SK-N-SH treated with all-trans-retinoic acid at 6 μM for 48 hours (cell line): ENCODE results near the gene PGGHG.
A peak's percentile ranks its signal among the peaks of the same experiment; 100 is the strongest.
"Not testable (repeated sequence)": the region's sequence is repeated elsewhere in the genome, so short reads cannot be mapped to it uniquely, and the experiment has no call there.

Experiments used
- ATAC-seq: fragments of 200-7000 bp; cut with Tn5 transposase; 3 replicates; pipeline ENCODE4 v1.9.1; 2020; ENCODE audit warnings: mild to moderate bottlenecking, moderate library complexity
- ARNTL ChIP-seq: fragments of 450-650 bp; formaldehyde crosslinking; IDR thresholded peaks from 2 replicates; pipeline ENCODE4 v1.5.0; 2020; ENCODE audit warnings: low read depth, mild to moderate bottlenecking, moderate library complexity, borderline replicate concordance
- BACH2 ChIP-seq: fragments of 250-450 bp; sonication (Bioruptor Pico); IDR thresholded peaks from 2 replicates; pipeline ENCODE4 v1.9.0; 2021; ENCODE audit warnings: mild to moderate bottlenecking, borderline replicate concordance
- CREB5 ChIP-seq: fragments of 250-450 bp; sonication (Bioruptor Pico); IDR thresholded peaks from 2 replicates; pipeline ENCODE4 v1.5.1; 2020; ENCODE audit warnings: low read depth, mild to moderate bottlenecking, moderate library complexity
- CSDC2 ChIP-seq: fragments of 250-450 bp; sonication (Bioruptor Pico); IDR thresholded peaks from 2 replicates; pipeline ENCODE4 v1.5.0; 2020; ENCODE audit warnings: mild to moderate bottlenecking, moderate library complexity
- ESRRG ChIP-seq: fragments of 250-450 bp; sonication (Bioruptor Pico); IDR thresholded peaks from 2 replicates; pipeline ENCODE4 v1.6.1; 2021; ENCODE audit warnings: mild to moderate bottlenecking
- GLIS3 ChIP-seq: fragments of 250-450 bp; sonication (Bioruptor Pico); IDR thresholded peaks from 2 replicates; pipeline ENCODE4 v1.5.0; 2020; ENCODE audit warnings: mild to moderate bottlenecking, moderate library complexity
- ISL1 ChIP-seq: fragments of 250-450 bp; sonication (Bioruptor Pico); IDR thresholded peaks from 2 replicates; pipeline ENCODE4 v2.1.2; 2022; ENCODE audit warnings: mild to moderate bottlenecking, moderate library complexity
- OSR1 ChIP-seq: fragments of 250-450 bp; sonication (Bioruptor Pico); IDR thresholded peaks from 2 replicates; pipeline ENCODE4 v1.8.0; 2022; ENCODE audit warnings: moderate library complexity, mild to moderate bottlenecking, inconsistent platforms
- PATZ1 ChIP-seq: fragments of 250-450 bp; sonication (Bioruptor Pico); IDR thresholded peaks from 2 replicates; pipeline ENCODE4 v1.8.0; 2020; ENCODE audit warnings: mild to moderate bottlenecking, moderate library complexity, borderline replicate concordance
- PPARA ChIP-seq: fragments of 250-450 bp; sonication (Bioruptor Pico); IDR thresholded peaks from 2 replicates; pipeline ENCODE4 v1.5.0; 2020; ENCODE audit warnings: mild to moderate bottlenecking, borderline replicate concordance
- SNAI2 ChIP-seq: fragments of 250-450 bp; sonication (Bioruptor Pico); IDR thresholded peaks from 2 replicates; pipeline ENCODE4 v1.5.0; 2020; ENCODE audit warnings: mild to moderate bottlenecking, moderate library complexity
- TCF4 ChIP-seq: fragments of 250-450 bp; sonication (Bioruptor Pico); IDR thresholded peaks from 2 replicates; pipeline ENCODE4 v1.8.0; 2021; ENCODE audit warnings: mild to moderate bottlenecking, moderate library complexity, borderline replicate concordance
- TOX ChIP-seq: fragments of 250-450 bp; sonication (Bioruptor Pico); IDR thresholded peaks from 2 replicates; pipeline ENCODE4 v1.8.0; 2021; ENCODE audit warnings: mild to moderate bottlenecking, moderate library complexity, borderline replicate concordance
- TSHZ2 ChIP-seq: fragments of 250-450 bp; sonication (Bioruptor Pico); IDR thresholded peaks from 2 replicates; pipeline ENCODE4 v1.5.0; 2020; ENCODE audit warnings: mild to moderate bottlenecking, moderate library complexity
- ZFP3 ChIP-seq: fragments of 250-450 bp; sonication (Bioruptor Pico); IDR thresholded peaks from 2 replicates; pipeline ENCODE4 v1.5.0; 2020; ENCODE audit warnings: mild to moderate bottlenecking, moderate library complexity
- ZFP30 ChIP-seq: fragments of 450-650 bp; formaldehyde crosslinking; IDR thresholded peaks from 2 replicates; pipeline ENCODE4 v1.5.0; 2022; ENCODE audit warnings: mild to moderate bottlenecking, moderate library complexity
- ZNF565 ChIP-seq: fragments of 450-650 bp; formaldehyde crosslinking; conservative IDR thresholded peaks from 2 replicates; pipeline ENCODE4 v1.5.0; 2020; ENCODE audit warnings: low read depth, mild to moderate bottlenecking, moderate library complexity
- ZNF70 ChIP-seq: fragments of 450-650 bp; formaldehyde crosslinking; IDR thresholded peaks from 2 replicates; pipeline ENCODE4 v1.5.0; 2020; ENCODE audit warnings: mild to moderate bottlenecking, moderate library complexity
- ZNF8 ChIP-seq: fragments of 450-650 bp; formaldehyde crosslinking; IDR thresholded peaks from 2 replicates; pipeline ENCODE4 v1.5.0; 2020; ENCODE audit warnings: mild to moderate bottlenecking, moderate library complexity

The PGGHG gene

GRCh38 chr11:305844-306211 lies 16.9 kb downstream of the PGGHG start:
- no peak for ATAC-seq
- TF ChIP-seq PATZ1 (CRISPR knock-in tag) (no peak), ARNTL (CRISPR knock-in tag) (no peak), CSDC2 (CRISPR knock-in tag) (no peak), ZNF8 (CRISPR knock-in tag) (no peak), TSHZ2 (CRISPR knock-in tag) (no peak), ZFP3 (CRISPR knock-in tag) (no peak), CREB5 (CRISPR knock-in tag) (no peak), TCF4 (no peak), SNAI2 (CRISPR knock-in tag) (no peak), GLIS3 (no peak), BACH2 (CRISPR knock-in tag) (no peak), PPARA (no peak), TOX (CRISPR knock-in tag) (no peak), ZFP30 (CRISPR knock-in tag) (no peak), ISL1 (CRISPR knock-in tag) (no peak), ZNF70 (CRISPR knock-in tag) (no peak), ESRRG (CRISPR knock-in tag) (no peak), OSR1 (no peak), ZNF565 (CRISPR knock-in tag) (no peak)

- no peak for ATAC-seq
- TF ChIP-seq CREB5 (CRISPR knock-in tag) (no peak), TOX (CRISPR knock-in tag) (no peak), PPARA (no peak), BACH2 (CRISPR knock-in tag) (no peak), SNAI2 (CRISPR knock-in tag) (no peak), CSDC2 (CRISPR knock-in tag) (no peak)
- TF ChIP-seq, all 23 proteins: peak for 0
Observed at GRCh38 chr11:306645-307371, 17.9 kb downstream of the PGGHG start.

- ATAC-seq: peak; percentile 81
Observed at GRCh38 chr11:307766-308708, 19.1 kb downstream of the PGGHG start, which contains the start of gene IFITM2. IFITM2 (plus strand) TSS chr11:307816; CDS start chr11:308193, 377 bp downstream.

GRCh38 chr11:308740-309665 lies 20.1 kb downstream of the PGGHG start:
- not testable (repeated sequence) for ATAC-seq
